ENCODE data around the gene BRD1.

Gene BRD1

DNA sequence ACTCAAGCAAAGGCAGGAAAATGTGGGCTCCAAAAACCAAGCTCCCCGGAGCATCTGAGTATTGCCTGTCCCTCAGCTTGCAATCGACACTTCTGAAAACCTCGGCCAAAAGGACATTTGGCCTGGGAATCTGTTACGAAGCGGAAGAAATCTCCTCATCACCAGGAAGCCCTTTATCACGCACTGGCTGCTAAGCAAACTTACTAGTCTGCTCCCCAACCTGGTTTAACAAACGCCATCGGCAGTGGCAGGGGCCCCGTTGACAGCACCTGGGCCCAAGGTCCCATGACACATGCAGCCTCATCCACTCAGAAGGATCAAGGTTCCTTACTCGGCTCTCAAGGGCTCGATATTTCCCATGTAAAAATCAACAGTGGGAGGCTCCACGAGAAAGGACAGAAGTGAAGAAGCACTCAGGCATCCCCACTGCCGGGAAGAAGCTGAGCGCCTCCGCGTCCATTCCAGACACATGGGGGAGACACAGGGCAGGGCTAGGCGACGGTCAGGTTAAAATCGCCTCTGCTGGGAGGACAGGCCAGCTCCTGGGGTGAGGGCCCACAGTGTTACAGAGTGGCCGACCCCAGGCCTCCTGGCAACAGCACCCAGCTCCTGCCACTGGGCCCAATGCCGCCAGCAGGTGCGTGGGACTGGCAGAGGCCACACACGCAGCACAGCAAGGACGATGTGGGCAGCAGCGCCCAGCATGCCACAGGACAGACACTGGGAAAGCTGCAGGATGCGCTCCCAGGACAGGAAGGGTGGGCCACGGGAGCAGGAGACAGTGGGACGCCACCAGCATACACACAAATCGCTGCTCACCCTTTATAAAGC is 27.1 kb downstream of the BRD1 start:
- no peak for DNase-seq (ENCODE audit: low read depth)

DNA sequence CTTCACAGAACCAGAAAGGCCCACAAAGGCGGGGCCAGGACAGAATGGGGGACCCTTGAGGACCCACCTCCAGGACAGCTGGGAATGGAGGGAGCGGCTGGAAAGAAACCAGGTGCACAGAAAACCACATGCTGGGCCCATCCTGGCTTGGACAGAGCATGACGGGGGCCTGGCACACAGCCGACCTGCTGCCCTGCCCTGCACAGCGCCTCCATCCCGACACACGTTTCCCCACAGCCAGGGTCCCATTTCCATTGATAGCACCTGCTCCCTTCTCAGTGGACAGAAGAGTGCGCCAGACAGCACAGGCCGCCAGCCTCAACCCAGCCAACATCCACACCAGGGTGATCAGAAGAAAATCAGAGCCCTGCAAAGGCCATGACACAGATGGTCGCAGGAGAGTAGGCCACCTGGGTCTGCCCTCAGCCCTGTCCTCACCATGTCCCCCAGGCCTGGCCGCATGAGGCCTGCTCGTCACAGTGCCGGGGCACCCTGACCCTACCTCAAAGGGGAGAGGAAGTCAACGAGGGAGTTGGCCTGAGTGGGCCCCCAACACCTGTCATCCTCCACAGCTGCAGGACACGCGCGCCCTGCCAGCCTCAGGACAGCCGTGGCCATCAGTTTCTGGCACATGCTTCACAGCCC is 28.1 kb downstream of the BRD1 start:
- no peak for DNase-seq (ENCODE audit: low read depth)

DNA sequence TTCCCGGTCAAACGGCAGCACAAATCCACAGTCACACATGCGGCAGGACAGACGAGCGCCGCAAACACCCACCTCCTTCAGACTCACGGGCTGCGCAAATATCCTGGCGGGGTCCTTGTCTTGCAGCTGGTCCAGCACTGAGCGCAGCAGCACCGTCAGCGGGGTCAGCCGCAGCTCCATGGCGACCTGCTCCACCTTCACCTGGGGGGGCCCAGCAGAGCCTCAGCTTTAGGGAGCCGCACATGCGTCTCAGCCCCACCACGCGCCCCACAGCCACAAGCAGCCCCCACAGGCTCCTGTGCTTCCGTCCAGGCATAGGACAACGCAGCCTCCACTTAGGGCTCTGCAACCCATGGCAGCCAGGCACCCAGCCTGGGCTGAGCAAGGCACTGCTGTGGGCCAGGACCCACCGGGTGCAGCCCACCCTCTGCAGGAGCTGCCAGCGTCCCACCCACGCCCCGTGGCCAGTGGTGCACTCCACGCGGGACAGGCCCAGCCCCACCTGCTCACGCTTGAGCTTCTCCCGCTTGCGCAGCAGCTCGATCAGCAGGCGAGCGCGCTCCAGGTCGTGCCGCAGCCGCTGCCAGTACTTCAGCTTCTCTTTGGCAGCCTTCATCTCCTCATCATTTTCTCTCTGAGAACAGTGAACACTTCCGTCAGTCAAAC is 29.1 kb downstream of the BRD1 start:
- DNase-seq (ENCODE audit: low read depth): no peak

DNA sequence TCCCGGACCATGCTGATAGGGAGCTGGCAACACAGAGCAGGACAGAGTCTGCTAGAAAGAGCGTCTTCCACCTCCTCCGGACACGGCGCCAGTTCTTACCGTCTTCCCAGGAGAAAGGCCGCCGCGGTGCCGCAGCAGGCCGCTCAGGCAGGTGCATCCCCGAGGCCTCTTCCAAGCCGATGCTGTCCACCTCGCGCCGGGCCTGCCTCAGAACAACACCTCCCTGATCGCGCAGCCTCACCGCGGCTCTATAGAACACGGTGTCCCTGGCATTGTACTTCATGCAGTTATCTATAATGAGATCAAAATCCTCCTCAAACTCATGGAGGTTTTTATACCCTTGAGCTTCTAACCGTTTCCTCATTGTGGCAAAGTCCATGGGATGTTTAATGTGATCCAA is 30.0 kb downstream of the BRD1 start:
- no peak for DNase-seq (ENCODE audit: low read depth)

DNA sequence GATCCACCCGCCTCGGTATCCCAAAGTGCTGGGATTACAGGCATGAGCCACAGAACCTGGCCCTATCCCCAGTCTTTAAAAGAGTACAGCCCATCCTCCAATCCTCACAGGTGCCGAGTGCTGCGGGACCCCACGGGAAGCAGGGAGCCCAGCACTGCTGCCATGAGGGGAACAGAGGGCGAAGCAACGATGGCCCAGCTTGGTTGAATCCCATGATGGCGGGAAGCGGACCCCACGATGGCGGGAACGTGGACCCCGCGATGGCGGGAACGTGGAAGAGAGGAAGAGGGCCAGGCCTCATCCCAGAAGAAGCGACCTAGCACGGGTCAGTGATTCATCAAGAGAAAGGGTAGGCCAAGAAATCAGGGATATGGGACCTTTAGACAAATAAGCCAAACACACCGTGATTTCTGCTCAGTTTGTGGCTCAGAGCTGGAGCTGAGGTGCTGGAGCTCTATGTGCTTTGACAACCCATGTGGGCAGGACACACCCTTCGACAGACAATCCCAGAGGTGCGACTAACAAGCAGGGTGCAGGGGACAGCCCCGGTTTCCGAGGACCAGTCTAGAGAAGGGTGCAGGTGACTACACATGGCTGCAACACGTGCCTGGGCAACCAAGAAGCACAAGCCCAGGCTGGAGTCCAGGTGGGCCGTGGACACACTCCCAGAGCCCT is 30.9 kb downstream of the BRD1 start:
- DNase-seq (ENCODE audit: low read depth): no peak

DNA sequence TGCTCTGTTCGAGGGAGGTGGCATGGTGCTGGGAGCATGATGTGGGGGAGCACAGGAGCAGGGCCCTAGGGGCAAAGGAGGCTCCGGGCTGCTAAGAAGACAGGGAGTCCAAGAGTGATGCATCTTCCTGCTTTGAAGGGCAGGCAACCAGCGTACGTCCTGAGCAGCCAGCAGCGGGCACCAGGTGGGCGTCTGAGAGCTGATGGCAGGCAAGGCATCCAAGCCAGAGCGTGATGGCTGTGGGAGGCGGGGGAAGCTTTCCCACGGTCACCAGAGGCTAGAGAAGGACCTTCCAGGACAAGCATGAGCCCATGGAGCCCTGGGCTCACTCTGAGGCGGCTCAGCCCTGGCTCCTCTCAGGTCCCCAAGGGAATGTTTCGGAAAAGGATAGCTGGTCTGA is 32.2 kb downstream of the BRD1 start:
- no peak for DNase-seq (ENCODE audit: low read depth)

DNA sequence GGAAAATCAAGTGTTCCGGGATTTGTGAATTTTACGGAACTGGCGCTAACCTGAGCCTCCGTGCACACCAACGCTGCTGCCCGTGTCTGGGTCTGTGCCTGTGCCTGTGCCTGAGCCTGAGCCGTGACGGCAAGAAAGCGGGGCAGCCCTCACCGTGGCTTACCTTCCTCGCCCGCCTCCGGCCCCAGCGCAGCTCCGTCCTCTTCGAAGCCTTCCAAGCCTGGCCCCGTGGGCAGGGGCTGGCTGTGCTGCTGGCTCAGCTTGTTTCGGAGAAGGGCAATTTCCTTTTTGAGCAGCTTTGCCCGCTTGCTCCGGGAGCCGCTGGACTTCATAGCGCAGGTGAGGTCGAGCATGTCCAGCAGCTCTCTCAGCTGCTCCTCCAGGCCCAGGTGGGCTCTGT is 33.8 kb downstream of the BRD1 start:
- no peak for DNase-seq (ENCODE audit: low read depth)

DNA sequence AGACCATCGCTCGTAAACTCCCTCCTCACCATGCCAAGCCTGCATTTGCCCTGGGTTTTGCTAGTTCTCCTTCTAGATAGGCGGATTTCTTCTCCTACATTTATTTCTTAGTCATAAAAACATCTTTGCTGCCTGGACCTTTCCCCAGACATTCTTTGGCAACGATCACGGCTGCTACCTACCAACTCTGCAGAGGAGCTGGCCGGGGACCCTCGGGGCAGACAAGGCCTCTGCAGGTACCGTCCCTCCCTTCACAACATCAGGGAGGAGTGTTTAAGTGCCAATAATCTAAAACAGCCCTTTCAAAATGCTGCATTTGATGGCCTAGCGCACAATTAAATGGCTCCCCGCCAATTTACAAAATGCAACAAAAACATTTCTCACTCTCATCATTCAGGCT is 34.4 kb downstream of the BRD1 start:
- no peak for DNase-seq (ENCODE audit: low read depth)

DNA sequence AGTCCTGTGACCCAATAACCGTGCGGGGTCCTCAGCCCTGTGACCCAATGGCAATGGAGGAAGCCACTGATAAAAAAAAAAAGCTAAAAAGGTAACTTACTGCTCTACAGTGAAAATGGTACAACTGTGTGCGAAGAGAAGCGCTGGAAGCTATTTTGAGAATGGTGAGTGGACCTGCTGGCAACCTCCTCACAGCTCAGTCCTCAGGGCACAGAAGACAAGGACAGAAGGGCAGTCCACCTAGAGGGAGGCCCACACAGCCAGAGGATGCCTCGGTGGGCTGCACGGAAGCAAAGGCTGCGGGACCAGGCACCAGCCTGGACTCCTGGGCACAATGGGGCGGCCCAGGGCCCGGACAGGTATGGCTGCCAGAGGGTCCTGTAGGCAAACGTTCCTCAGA is 35.6 kb downstream of the BRD1 start:
- DNase-seq (ENCODE audit: low read depth): no peak

DNA sequence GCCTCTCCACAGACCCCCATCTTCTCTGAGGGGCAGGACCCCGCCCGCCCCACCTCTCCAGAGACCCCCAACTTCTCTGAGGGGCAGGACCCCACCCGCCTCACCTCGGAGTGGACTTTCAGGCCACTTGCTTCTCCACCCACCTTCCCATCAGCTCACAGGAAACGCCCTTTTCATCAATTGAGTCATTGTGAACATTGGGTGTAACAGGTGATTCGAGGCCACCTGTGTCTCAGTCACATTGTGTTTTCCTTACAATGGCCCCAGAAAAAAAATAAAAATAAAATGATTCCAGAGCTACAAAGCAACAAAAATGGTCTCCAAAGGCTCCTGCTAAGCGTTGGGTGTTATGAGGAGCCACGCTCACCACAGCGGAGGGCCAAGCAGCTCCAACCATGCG is 36.0 kb downstream of the BRD1 start:
- DNase-seq (ENCODE audit: low read depth): no peak

DNA sequence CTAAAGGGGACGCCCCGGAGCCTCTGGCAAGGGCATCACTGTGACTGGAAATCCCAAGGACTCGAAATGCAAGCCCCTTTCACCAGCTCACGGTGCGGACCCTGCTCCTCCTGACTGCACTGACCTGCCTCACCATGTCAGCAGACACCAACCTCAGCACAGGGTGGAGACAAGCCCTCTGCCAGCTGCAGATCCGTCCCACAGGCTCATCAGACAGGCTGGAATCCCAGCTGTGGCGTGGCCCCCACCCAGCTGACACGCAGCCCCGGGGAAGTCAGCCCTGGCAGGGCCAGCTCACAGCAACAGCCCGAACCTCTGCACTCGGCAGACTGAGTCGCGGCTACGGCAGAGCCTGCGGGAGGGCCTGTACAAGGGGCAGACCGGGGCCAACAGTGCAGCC is 36.8 kb downstream of the BRD1 start:
- no peak for DNase-seq (ENCODE audit: low read depth)

DNA sequence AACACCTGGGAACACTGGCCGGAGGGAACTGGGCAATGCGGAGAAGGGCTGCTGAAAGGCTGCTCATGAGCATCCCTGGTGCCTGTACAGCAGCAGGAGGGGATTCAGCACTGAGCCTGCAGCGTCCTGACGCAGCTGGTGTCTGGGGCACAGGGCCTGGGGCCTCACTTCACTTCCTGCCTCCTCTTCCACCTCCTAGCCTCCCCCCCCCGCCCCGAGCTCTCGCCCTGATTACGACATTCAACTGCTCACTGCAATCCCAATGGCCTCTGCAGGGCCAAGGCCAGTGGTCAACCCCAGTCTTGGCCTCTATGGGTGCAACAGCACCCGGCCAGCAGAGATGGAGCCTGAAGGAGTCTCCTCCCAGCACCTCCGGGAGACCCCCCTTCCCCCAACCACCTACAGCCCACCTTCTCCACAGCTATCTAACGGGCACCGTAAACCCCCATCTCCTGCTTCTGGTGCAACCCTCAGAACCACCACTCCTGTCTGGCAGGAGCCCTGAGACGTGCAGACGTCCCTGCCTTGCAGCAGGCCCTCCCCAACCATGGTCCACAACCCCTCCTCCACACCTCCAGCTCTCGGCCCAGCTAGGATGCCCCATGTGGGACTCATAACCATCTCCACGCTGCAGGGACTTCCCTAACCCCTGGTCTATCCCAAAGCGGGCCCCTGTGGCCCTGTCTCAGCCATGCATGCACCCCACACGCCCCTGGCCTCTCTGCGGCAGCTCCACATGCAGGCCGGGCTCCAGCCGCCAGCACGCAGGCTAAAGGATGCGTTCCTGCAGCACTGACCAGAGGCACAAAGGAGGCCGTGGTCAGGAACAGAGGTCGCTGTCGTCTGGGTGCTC is 38.2 kb downstream of the BRD1 start:
- peak; percentile 59 for DNase-seq (ENCODE audit: low read depth)

DNA sequence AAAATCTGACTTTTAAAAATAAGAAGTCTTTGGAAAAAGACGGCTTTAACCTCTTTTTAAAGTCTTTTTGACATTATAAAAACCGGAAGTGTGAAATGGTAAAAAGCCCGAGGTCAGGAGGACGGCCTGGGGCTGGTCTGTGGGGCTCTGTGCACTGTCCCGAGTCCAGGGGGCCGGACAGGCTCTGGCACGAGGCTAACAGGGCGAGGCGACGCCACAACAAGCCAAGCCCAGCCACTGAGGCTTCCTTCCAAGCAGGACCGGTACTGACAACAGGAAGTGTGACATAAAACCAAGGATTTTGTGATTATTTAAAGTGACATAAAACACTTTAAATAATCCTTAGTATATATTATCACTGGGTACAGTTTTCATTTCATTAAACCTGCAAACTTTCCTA is 39.2 kb downstream of the BRD1 start:
- DNase-seq (ENCODE audit: low read depth): peak; percentile 34

DNA sequence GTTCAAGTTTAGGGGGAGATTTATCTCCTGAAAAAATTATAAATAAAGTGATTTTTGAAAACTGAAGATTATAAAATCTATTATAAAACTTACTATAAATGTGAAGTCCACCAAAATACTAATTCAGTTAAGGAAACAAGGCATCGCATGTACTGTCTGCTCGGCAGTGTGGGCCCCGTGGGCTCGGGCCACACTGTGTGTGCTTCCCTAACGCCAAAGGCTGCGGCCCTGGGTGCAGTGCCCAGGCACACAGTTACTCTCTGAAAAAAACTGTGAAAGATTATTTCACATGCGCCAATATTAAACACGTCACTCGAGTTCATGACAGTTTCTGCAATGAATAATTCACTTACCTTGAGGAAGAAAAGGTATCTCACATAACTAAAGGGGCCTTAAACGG is 39.8 kb downstream of the BRD1 start:
- DNase-seq (ENCODE audit: low read depth): no peak

DNA sequence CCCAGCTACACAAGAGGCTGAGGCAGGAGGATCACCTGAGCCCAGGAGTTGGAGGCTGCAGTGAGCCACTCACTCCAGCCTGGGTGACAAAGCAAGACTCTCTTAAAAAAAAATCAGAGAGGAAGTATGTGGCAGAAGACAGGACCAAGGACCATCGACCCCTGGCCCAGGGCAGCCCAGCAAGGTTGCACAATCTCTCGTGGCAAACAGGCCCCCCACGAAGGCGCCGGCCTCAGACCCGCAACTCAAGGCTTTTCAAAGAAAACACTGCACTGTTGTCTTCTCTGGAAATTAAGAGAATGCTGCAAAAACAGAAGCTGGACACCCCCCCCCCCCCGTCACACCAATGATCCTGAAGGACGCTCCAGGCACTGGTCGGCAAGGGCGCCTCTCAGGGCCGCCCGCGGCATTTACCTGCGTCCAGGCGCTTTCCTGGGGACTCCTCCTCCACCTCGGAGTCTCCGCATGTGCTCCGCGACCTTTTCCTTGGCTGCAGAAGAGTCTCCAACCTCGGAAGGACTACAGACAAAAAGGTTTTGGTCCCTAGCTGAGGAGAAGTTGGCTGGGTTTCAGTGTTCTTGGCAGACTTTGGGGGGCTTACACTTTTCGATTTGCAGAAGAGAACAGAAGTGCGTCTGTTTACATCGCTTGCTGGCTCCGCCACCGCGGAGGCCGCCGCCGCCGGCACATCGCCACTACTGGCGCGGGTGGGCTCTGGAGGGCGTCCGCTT is 40.5 kb downstream of the BRD1 start:
- DNase-seq (ENCODE audit: low read depth): no peak

DNA sequence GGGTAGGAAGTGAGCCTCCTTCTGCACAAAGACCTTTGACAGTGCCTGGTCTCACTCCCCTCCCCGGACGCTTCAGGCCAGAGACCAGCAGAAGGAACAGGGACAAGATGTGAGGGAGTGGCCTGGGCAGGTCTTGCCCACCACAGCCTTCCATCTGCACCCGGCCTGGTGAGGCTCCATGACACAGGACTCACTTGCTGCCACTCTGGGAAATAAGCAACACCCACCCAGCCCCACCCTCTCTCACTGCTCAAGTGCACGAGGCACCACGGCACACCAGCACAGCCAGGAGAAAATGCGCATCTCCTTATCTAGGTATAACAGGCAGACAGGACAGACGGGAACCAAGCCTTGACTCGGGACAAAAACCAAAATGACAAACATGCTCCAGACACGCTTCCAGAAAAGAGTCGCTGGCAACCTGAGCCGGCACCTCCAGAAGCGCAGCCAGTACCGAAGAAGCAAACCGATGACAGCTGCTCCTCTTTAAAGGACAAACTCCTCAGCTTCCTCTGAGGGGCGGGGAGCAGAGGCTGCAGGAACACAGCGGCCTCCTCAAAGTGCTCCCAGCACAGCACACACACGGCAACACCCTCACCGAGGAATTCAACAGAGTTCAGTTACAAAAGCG is 41.7 kb downstream of the BRD1 start:
- no peak for DNase-seq (ENCODE audit: low read depth)

DNA sequence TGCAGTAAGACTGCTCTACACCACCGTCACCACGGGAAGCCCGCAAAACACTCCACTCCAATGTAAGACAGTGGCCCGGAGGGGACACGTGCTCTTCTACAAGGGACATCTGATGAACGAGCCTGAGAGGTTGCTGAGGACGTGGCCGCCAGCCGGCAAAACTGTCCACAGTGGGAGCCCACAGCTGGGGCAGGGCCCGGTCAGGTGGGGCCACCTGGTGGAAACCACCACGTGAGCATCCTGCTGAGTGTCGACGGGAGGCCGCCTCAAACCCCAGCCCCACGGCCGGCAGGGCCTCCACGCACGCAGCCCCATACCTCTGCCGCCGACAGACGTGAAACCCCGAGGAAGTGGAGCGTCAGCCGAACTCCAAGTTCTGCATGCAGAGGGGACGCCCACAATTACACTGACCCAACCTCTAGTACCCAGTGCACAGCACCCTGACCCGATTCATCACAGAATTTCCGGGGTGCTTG is 42.6 kb downstream of the BRD1 start:
- DNase-seq (ENCODE audit: low read depth): no peak

DNA sequence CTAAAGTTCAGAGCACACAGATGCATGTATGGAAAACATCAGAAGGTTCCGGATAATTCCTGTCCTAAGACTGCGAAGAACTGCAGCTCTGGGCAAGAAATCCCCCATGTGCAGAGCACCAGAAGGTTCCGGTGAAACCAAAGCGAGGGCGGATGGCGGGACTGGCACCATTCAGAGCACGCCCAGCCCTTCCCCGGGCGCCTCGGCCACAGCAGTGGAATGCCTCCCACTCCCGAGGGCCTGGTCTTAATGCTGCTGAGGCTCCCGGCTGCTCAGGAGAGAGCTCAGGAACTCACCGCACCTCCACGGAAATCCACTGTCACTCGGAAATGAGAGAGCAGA is 43.1 kb downstream of the BRD1 start:
- DNase-seq (ENCODE audit: low read depth): no peak

DNA sequence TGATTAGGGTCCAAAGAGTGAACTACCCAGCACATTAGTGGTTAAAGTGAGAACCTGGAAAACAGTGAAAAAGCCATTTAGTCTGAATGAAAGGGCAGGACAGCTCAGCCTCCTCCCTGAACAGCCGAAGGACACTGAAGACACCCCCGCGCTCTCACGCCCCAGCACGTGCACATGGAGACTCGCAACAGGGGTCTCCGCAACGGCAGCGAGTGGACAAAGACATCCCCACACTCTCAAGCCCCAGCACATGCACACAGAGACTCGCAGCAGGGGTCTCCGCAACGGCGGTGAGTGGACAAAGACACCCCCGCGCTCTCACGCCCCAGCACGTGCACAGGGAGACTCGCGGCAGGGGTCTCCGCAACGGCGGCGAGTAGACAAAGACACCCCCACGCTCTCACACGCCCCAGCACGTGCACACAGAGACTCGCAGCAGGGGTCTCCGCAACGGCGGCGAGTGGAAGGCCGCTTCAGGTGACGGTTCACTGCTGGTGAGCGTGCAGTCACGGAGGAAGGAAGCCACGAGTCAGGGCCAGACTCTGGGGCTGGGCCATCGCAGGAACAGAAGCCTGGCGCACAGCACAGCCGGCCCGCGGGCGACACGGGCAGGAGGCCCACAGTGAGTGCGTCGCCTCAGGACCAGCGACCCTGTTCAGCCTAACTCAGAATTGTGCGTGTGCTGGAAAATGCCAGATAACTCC is 43.6 kb downstream of the BRD1 start:
- DNase-seq (ENCODE audit: low read depth): no peak
